Measurements from ENCODE around the gene HIVEP2. TPM values are rescaled to one million over a fixed set of nuclear protein-coding genes. Genes with fewer than 3 reads are reported as not detected.

HIVEP2 gene
- total and polyA plus RNA-seq, 8 donors: 0.58 to 14.3 (median 4.8) TPM

DNA sequence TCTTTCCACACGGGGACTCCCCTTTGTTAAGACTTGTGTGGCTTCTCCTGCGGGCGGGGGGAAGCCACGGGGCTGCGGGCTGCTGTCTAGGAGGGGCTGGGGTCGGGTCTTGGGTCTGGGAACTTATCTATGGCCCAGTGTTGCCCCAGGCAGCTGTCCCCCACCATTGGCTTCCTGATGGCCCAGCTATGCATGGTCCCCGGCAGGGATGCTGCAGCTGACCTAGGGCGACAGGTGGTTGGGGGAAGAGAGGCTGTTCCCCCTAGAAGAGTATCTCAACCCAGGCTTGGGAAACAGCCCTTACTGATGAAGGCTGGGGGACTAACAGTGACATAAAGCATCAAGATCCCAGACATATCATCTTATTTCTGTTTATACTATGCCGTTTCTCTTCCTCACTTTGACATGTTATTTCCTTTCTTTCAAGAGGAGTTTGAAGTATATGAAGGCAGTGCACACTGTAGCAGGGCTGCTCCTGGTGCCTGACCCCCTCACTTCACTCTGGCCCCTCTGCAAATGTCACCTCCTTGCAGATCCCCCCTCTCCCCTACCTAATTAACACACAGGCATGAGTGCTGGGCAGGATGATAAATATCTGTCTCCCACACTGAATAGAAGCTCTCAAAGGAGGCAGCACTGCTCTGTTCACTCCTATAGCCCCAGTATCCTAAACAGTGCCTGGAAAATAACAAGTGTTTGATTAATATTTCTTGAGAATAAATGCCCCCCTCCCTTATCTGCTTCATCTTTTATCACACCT lies 87.0 kb downstream of the HIVEP2 start:
- H3K27ac ChIP-seq: peak overlapping the region in 4 of 5 donors; percentile 4 to 54 (median 30)
- WGBS, 5 donors: 62 to 80% (median 74%) methylated on average over 6 to 9 of the region's 9 CpGs
- intact Hi-C loops (cut with DNase I; ENCODE audit: low total_unique reads): no loop called here
- H3K4me3 ChIP-seq: no peak overlapping the region
- H3K27me3 ChIP-seq: no peaks in the 10 kb centered on the region
- TF ChIP-seq EP300 (IDR thresholded peaks at IDR 0.05) (no peak), CTCF (IDR thresholded peaks at IDR 0.05) (no peak), POLR2AphosphoS5 (IDR thresholded peaks at IDR 0.05) (no peak), POLR2A (IDR thresholded peaks at IDR 0.05) (no peak)
- no peaks in the 10 kb centered on the region for H3K9me3 ChIP-seq
- DNase-seq: no peak
- H3K4me1 ChIP-seq: peaks cover 0 to 32% (median 7%) of the 10 kb centered on the region in 4 donors
- H3K36me3 ChIP-seq: no peaks in the 10 kb centered on the region

- DNase-seq: no peak
- no peaks in the 10 kb centered on the region for H3K9me3 ChIP-seq
- intact Hi-C loops (cut with DNase I; ENCODE audit: low total_unique reads): no loop called here
- H3K27ac ChIP-seq: peak overlapping the region in 4 of 5 donors; percentile 31 to 54 (median 46)
- no peak overlapping the region for H3K4me3 ChIP-seq
- H3K36me3 ChIP-seq: no peaks in the 10 kb centered on the region
- no peak for TF ChIP-seq POLR2A (IDR thresholded peaks at IDR 0.05)
- no peak for TF ChIP-seq EP300 (IDR thresholded peaks at IDR 0.05)
- TF ChIP-seq CTCF (IDR thresholded peaks at IDR 0.05): no peak
- TF ChIP-seq POLR2AphosphoS5 (IDR thresholded peaks at IDR 0.05): no peak
- WGBS, 5 donors: 71 to 85% (median 78%) methylated on average over 7 of the region's 7 CpGs
- peaks cover 0 to 36% (median 10%) of the 10 kb centered on the region in 4 donors for H3K4me1 ChIP-seq
- H3K27me3 ChIP-seq: no peaks in the 10 kb centered on the region
Observed at GRCh38 chr6:142857233-142857761, 87.7 kb downstream of the HIVEP2 start.

DNA sequence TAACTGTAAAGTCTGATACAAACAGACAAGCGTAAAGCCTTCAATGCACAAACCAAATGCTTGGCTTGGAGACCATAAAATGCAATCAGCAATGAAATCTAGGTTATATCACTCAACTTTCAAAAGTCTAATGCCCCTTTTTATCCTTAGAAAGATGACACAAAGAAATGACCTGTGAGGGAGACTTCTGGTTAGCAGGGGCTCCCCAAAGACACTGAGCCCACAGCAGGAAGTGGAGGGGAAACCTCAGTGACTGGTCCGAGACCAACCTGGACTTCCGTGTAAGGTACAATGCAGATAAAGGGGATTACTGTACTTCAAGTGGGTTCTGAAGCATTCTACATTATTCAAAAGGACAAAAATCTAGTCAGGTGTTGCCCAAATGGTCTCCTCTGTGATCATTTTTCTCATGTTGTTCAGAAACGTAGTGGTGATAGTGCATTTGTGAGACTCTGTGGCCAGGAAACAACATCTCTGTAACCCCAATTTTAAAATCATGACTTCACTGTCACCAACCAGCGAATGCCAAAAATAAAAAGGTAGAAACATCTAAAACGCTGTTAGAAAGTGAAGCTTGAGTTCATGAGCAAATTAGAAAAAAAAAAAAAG lies 88.2 kb downstream of the HIVEP2 start:
- 78 to 85% (median 83%) methylated on average over 6 of the region's 6 CpGs for WGBS, 5 donors
- TF ChIP-seq POLR2A (IDR thresholded peaks at IDR 0.05) (no peak), EP300 (IDR thresholded peaks at IDR 0.05) (no peak), CTCF (IDR thresholded peaks at IDR 0.05) (no peak), POLR2AphosphoS5 (IDR thresholded peaks at IDR 0.05) (no peak)
- Histone ChIP-seq H3K36me3 (no peaks in the 10 kb centered on the region), H3K9me3 (no peaks in the 10 kb centered on the region), H3K27ac (peak overlapping the region in 4 of 5 donors; percentile 31 to 47 (median 42)), H3K4me3 (no peak overlapping the region), H3K4me1 (peaks cover 0 to 40% (median 14%) of the 10 kb centered on the region in 4 donors), H3K27me3 (no peaks in the 10 kb centered on the region)
- DNase-seq: no peak
- intact Hi-C loops (cut with DNase I; ENCODE audit: low total_unique reads): no loop called here

GRCh38 chr6:142855893-142856623 lies 88.9 kb downstream of the HIVEP2 start:
- H3K9me3 ChIP-seq: no peaks in the 10 kb centered on the region
- intact Hi-C loops (cut with DNase I; ENCODE audit: low total_unique reads): no loop called here
- peaks cover 0 to 46% (median 18%) of the 10 kb centered on the region in 4 donors for H3K4me1 ChIP-seq
- H3K27ac ChIP-seq: peak overlapping the region in 4 of 5 donors; percentile 31 to 47 (median 42)
- no peaks in the 10 kb centered on the region for H3K27me3 ChIP-seq
- H3K36me3 ChIP-seq: no peaks in the 10 kb centered on the region
- DNase-seq: no peak
- TF ChIP-seq POLR2A (IDR thresholded peaks at IDR 0.05) (no peak), EP300 (IDR thresholded peaks at IDR 0.05) (no peak), POLR2AphosphoS5 (IDR thresholded peaks at IDR 0.05) (no peak), CTCF (IDR thresholded peaks at IDR 0.05) (no peak)
- WGBS, 5 donors: 71 to 87% (median 76%) methylated on average over 5 of the region's 5 CpGs
- H3K4me3 ChIP-seq: no peak overlapping the region

All from stomach (tissue), 9 donors.